ENCODE measurements around the gene FCN3. TPM values are rescaled to one million over a fixed set of nuclear protein-coding genes. Genes with fewer than 3 reads are reported as not detected.

FCN3 gene
- total RNA-seq, 4 donors from 2014 or later, result 2.0 to 247 (median 19.1) TPM

DNA sequence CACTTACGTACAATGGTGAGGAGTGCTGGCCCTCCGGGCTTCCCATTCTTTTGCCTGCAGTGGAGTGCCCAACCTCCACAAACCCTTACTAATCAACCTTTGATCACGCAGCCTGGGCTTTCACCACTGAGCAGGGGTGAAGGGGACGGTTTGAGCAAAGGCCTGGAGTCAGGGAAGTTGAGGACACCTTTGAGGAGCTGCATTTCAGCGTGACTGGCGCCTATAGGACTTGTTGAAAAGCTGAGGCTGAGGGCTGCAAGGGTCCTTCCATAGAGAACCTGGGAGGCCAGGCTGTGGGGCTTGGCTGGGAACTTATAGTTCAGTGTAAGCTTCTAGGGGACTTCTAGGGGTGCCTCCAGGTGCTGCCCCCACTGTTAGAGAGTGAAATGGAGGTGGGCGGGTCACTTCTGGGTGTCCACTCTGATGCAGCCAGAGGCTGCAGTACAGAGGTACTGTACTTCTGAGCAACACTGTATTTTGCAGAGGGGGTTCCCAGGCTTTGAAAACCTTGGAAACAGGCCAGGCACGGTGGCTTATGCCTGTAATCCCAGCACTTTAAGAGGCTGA, 23.0 kb downstream of the FCN3 start:
- no peak for TF ChIP-seq CTCF (IDR thresholded peaks at IDR 0.05; ENCODE audit: low read depth)

- no peak for TF ChIP-seq CTCF (IDR thresholded peaks at IDR 0.05; ENCODE audit: low read depth)
Observed at GRCh38 chr1:27350663-27351540, 23.7 kb downstream of the FCN3 start.

- TF ChIP-seq CTCF (IDR thresholded peaks at IDR 0.05; ENCODE audit: low read depth), result no peak
Observed at GRCh38 chr1:27349784-27350662, 24.6 kb downstream of the FCN3 start.

- no peak for TF ChIP-seq CTCF (IDR thresholded peaks at IDR 0.05; ENCODE audit: low read depth)
Observed at GRCh38 chr1:27348861-27349783, 25.5 kb downstream of the FCN3 start.

GRCh38 chr1:27346991-27347624, 27.5 kb downstream of the FCN3 start:
- no peak for TF ChIP-seq CTCF (IDR thresholded peaks at IDR 0.05; ENCODE audit: low read depth)

GRCh38 chr1:27346357-27346756, 28.3 kb downstream of the FCN3 start:
- no peak for TF ChIP-seq CTCF (IDR thresholded peaks at IDR 0.05; ENCODE audit: low read depth)

Measured in subcutaneous adipose tissue (tissue), 4 donors.